GM19193 (cell line): ENCODE measurements around the gene TMC8.

Source experiments
- POLR2A ChIP-seq: IDR thresholded peaks from 4 replicates; pipeline ENCODE4 v1.6.1; 2011; ENCODE audit not compliant: insufficient read depth, insufficient read length; ENCODE audit errors: extremely low read depth

The TMC8 gene

GRCh38 chr17:78106211-78106610 lies 24.4 kb upstream of the TMC8 start:
- TF ChIP-seq POLR2A = no peak

- TF ChIP-seq POLR2A = no peak
Measured at GRCh38 chr17:78107457-78107856, 23.1 kb upstream of the TMC8 start.

- TF ChIP-seq POLR2A = no peak
Measured at GRCh38 chr17:78107976-78108725, 22.4 kb upstream of the TMC8 start.

GRCh38 chr17:78108726-78109488 lies 21.7 kb upstream of the TMC8 start:
- no peak for TF ChIP-seq POLR2A

- TF ChIP-seq POLR2A = no peak
Measured at GRCh38 chr17:78109489-78109761, 21.1 kb upstream of the TMC8 start.

GRCh38 chr17:78110363-78111015 lies 20.1 kb upstream of the TMC8 start:
- TF ChIP-seq POLR2A = no peak

- TF ChIP-seq POLR2A = peak; percentile 29
Measured at GRCh38 chr17:78111016-78111726, 19.4 kb upstream of the TMC8 start.

GRCh38 chr17:78111727-78112517 lies 18.6 kb upstream of the TMC8 start:
- no peak for TF ChIP-seq POLR2A

- TF ChIP-seq POLR2A = peak; percentile 42
Measured at GRCh38 chr17:78112518-78113471, 17.8 kb upstream of the TMC8 start.

- TF ChIP-seq POLR2A = no peak
Measured at GRCh38 chr17:78113804-78114785, 16.5 kb upstream of the TMC8 start.

GRCh38 chr17:78114831-78115723 lies 15.5 kb upstream of the TMC8 start:
- TF ChIP-seq POLR2A = peak; percentile 2
